SK-N-SH (cell line): ENCODE measurements around the gene R3HDM4. TPM values are rescaled to one million over a fixed set of nuclear protein-coding genes. Genes with fewer than 3 reads are reported as not detected.

Source experiments
- CTCF ChIA-PET: fragments of 300-600, 350-600 bp; formaldehyde crosslinking; extraction: SDS; loops from one replicate; lab custom pipeline; 2021; lab: Yijun Ruan, JAX
- POLR2A ChIA-PET: fragments of 350-600 bp; sonication (Branson Sonifier 250); formaldehyde crosslinking; extraction: SDS; loops from one replicate; lab custom pipeline; 2020; ENCODE audit warnings: antibody characterized with exemption, inconsistent platforms; lab: Yijun Ruan, JAX
- DNase-seq: peaks from one replicate; pipeline ENCODE4 v3.0.0; 2012
- H2AFZ ChIP-seq: fragments of 200-600 bp; sonication (generic); 2 replicates; pipeline ENCODE4 v1.8.1; 2016; ENCODE audit warnings: antibody characterized with exemption, mild to moderate bottlenecking, low read depth
- H3F3A ChIP-seq: fragments of 200-600 bp; sonication (generic); replicated peaks from 2 replicates; pipeline ENCODE3; 2016; ENCODE audit warnings: antibody characterized with exemption, mild to moderate bottlenecking; ENCODE audit not compliant: insufficient read depth
- H3K27ac ChIP-seq, 2 experiments: fragments of 200-500 bp in 1 of 2; fragments of 200-600 bp in 1 of 2; sonication (Bioruptor generic) in 1 of 2; sonication (generic), shearing (Covaris generic) in 1 of 2; 2 replicates each; pipeline versions ENCODE4 v1.5.1 to v1.6.1; 2014 to 2016; ENCODE audit warnings: low read depth in 2 of 2, inconsistent platforms in 1 of 2, low read length in 1 of 2, mild to moderate bottlenecking in 1 of 2, mixed read lengths in 1 of 2
- H3K27me3 ChIP-seq: fragments of 200-600 bp; sonication (generic), shearing (Covaris generic); 2 replicates; pipeline ENCODE4 v1.6.1; 2016; ENCODE audit warnings: mixed run types; ENCODE audit not compliant: insufficient read depth
- H3K36me3 ChIP-seq, 2 experiments: fragments of 200-500 bp in 1 of 2; fragments of 200-600 bp in 1 of 2; sonication (Bioruptor generic) in 1 of 2; sonication (generic) in 1 of 2; replicated peaks in 1 of 2; 2 replicates each; pipeline versions ENCODE3 to v1.5.1; 2014 to 2016; ENCODE audit warnings: low read length in 1 of 2, mild to moderate bottlenecking in 1 of 2; ENCODE audit not compliant: insufficient read depth in 2 of 2, control insufficient read depth in 1 of 2
- H3K4me1 ChIP-seq, 2 experiments: fragments of 200-500 bp in 1 of 2; fragments of 200-600 bp in 1 of 2; sonication (Bioruptor generic) in 1 of 2; sonication (generic), shearing (Covaris generic) in 1 of 2; 2 replicates each; pipeline versions ENCODE4 v1.5.1 to v1.6.1; 2014 to 2016; ENCODE audit warnings: low read depth in 1 of 2, low read length in 1 of 2, mixed run types in 1 of 2; ENCODE audit not compliant: insufficient read depth in 2 of 2, control insufficient read depth in 1 of 2
- H3K4me2 ChIP-seq: fragments of 200-600 bp; sonication (generic), shearing (Covaris generic); 2 replicates; pipeline ENCODE4 v1.6.1; 2017; ENCODE audit warnings: mixed run types
- H3K4me3 ChIP-seq, 2 experiments: fragments of 200-500 bp in 1 of 2; fragments of 200-600 bp in 1 of 2; sonication (Bioruptor generic) in 1 of 2; sonication (generic), shearing (Covaris generic) in 1 of 2; 2 replicates each; pipeline versions ENCODE4 v1.5.1 to v1.8.1; 2014 to 2016; ENCODE audit warnings: low read depth in 2 of 2, inconsistent platforms in 1 of 2, low read length in 1 of 2, mild to moderate bottlenecking in 1 of 2, mixed read lengths in 1 of 2, moderate library complexity in 1 of 2
- H3K79me2 ChIP-seq: fragments of 200-600 bp; sonication (generic); 2 replicates; pipeline ENCODE4 v1.8.1; 2017; ENCODE audit warnings: mild to moderate bottlenecking; ENCODE audit not compliant: insufficient read depth
- H3K9ac ChIP-seq: fragments of 200-600 bp; sonication (generic); 2 replicates; pipeline ENCODE4 v1.6.1; 2017; ENCODE audit warnings: mixed run types
- H3K9me2 ChIP-seq: fragments of 200-600 bp; sonication (generic); 2 replicates; pipeline ENCODE4 v1.6.1; 2017; ENCODE audit warnings: mixed run types
- H3K9me3 ChIP-seq: fragments of 200-600 bp; sonication (generic); 2 replicates; pipeline ENCODE4 v1.6.1; 2017; ENCODE audit warnings: mixed run types, mild to moderate bottlenecking, moderate library complexity
- H4K20me1 ChIP-seq: fragments of 200-600 bp; sonication (generic); 2 replicates; pipeline ENCODE4 v1.6.1; 2017; ENCODE audit warnings: mild to moderate bottlenecking, mixed run types; ENCODE audit not compliant: insufficient read depth
- EP300 ChIP-seq, 2 experiments: IDR thresholded peaks; 2 replicates each; pipeline versions ENCODE4 v1.4.0 to v1.6.1; 2012; ENCODE audit warnings: borderline replicate concordance in 1 of 2, low read depth in 1 of 2, low read length in 1 of 2
- FOSL2 ChIP-seq: IDR thresholded peaks from 2 replicates; pipeline ENCODE4 v1.4.0; 2012; ENCODE audit warnings: low read depth, mild to moderate bottlenecking, moderate library complexity, borderline replicate concordance
- FOXJ3 ChIP-seq: sonication (generic); formaldehyde crosslinking; IDR thresholded peaks from 2 replicates; pipeline ENCODE4 v1.5.1; 2020; ENCODE audit warnings: mild to moderate bottlenecking, missing genetic modification reagents
- FOXM1 ChIP-seq: IDR thresholded peaks from 2 replicates; pipeline ENCODE4 v1.4.0; 2012; ENCODE audit warnings: low read depth, mild to moderate bottlenecking
- GABPA ChIP-seq: IDR thresholded peaks from 2 replicates; pipeline ENCODE4 v1.4.0; 2012; ENCODE audit warnings: low read depth, mild to moderate bottlenecking
- JUND ChIP-seq: IDR thresholded peaks from 2 replicates; pipeline ENCODE4 v1.4.0; 2012
- MEF2A ChIP-seq: IDR thresholded peaks from 2 replicates; pipeline ENCODE4 v1.4.0; 2012; ENCODE audit warnings: low read depth, borderline replicate concordance
- MXI1 ChIP-seq: IDR thresholded peaks from 2 replicates; pipeline ENCODE4 v1.6.1; 2012; ENCODE audit warnings: mild to moderate bottlenecking, low read depth, low read length, improper control_type of control experiment
- POLR2AphosphoS5 ChIP-seq: IDR thresholded peaks from 2 replicates; pipeline ENCODE4 v1.6.1; 2012; ENCODE audit warnings: low read depth, low read length
- RAD21 ChIP-seq: IDR thresholded peaks from 2 replicates; pipeline ENCODE4 v1.6.1; 2012; ENCODE audit warnings: mild to moderate bottlenecking, low read length
- RFX5 ChIP-seq: IDR thresholded peaks from 2 replicates; pipeline ENCODE4 v1.6.1; 2012; ENCODE audit warnings: mild to moderate bottlenecking, improper control_type of control experiment, low read length
- RXRA ChIP-seq: IDR thresholded peaks from 2 replicates; pipeline ENCODE4 v1.4.0; 2012; ENCODE audit warnings: low read depth, mild to moderate bottlenecking, borderline replicate concordance
- TCF12 ChIP-seq: IDR thresholded peaks from 2 replicates; pipeline ENCODE4 v1.4.0; 2012
- TEAD4 ChIP-seq: IDR thresholded peaks from 2 replicates; pipeline ENCODE4 v1.4.0; 2012; ENCODE audit warnings: mild to moderate bottlenecking, borderline replicate concordance; ENCODE audit not compliant: insufficient read depth
- YY1 ChIP-seq: IDR thresholded peaks from 2 replicates; pipeline ENCODE4 v1.4.0; 2012; ENCODE audit warnings: low read depth, mild to moderate bottlenecking
- WGBS: methylation state at CpG from one replicate; pipeline ENCODE4 v1.1.6; 2017; ENCODE audit warnings: low lambda C conversion rate; 5-methylcytosine and 5-hydroxymethylcytosine counted together
- polyA plus RNA-seq, 3 experiments: library from polyadenylated mRNA; depleted of rRNA; stranded (reverse); fragments of >200 nt; gene quantifications; 2 replicates each; pipeline ENCODE4 v1.2.3, GENCODE V29; 2012
- TF ChIP-seq, protein P1 (sequence below): IDR thresholded peaks from 2 replicates; pipeline ENCODE4 v1.4.0; 2012; ENCODE audit warnings: low read depth
- TF ChIP-seq, protein P2 (sequence below): fragments of 150-350 bp; IDR thresholded peaks from 2 replicates; pipeline ENCODE4 v1.6.1; 2016; ENCODE audit warnings: mild to moderate bottlenecking, low read depth, low read length
- TF ChIP-seq, protein P3 (sequence below): fragments of 150-350 bp; IDR thresholded peaks from 2 replicates; pipeline ENCODE4 v1.6.1; 2017; ENCODE audit warnings: antibody characterized with exemption, low read length, low read depth, borderline replicate concordance
- TF ChIP-seq, protein P4 (sequence below): IDR thresholded peaks from 2 replicates; pipeline ENCODE4; 2012
- TF ChIP-seq, protein P5 (sequence below): fragments of 200-600 bp; sonication (generic); IDR thresholded peaks from 2 replicates; pipeline ENCODE4 v1.6.1; 2017; ENCODE audit warnings: antibody characterized with exemption, mild to moderate bottlenecking, moderate library complexity

The R3HDM4 gene
- polyA plus RNA-seq, 1 of the 3 experiments (the other 2 are of a cell fraction) = 39.2 TPM

GRCh38 chr19:954272-954671, 41.3 kb upstream of the R3HDM4 start (continued):
- TF ChIP-seq, protein P1, sequence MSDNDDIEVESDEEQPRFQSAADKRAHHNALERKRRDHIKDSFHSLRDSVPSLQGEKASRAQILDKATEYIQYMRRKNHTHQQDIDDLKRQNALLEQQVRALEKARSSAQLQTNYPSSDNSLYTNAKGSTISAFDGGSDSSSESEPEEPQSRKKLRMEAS = no peak
- no peak for TF ChIP-seq RXRA
- TF ChIP-seq POLR2AphosphoS5 = no peak
- TF ChIP-seq RFX5 = no peak
- no peak for TF ChIP-seq MEF2A
- TF ChIP-seq YY1 = no peak
- TF ChIP-seq, all 33 proteins: peak for 0

DNA sequence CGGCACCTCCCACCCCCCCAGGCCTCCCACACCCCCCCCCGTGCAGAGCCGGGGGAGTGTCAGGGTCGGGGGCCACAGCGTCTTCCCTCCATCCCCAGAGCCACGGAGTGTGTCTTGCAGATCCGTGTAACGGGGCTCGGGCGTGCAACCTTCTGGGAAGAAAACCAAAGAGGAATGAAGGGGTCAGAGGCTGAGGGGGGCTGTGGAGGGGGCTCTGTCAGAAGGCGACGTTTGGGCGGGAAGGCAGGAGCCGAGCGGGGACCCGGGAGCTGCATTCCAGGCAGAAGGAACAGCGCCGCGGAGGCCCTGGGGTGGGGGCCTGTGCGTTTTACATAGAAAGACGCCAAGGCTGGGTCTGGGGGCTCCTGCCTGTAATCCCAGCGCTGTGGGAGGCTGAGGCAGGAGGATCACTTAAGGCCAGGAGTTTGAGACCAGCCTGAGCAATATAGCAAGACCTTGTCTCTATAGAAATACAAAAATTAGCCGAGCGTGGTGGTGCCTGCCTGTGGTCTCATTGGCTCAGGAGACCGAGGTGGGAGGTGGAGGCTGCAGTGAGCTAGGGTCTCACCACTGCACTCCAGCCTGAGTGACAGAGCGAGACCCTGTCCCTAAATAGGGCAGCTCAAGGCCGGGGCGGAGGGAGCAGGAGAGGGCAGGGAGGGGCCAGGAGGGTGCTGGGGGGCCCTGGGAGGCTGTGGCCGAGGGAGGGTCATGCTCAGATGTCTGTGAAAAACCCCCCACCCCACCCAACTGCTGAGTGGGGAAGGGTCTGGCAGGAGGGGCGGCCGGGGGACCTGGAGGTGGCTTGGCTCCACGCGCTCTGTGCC, 40.6 kb upstream of the R3HDM4 start:
- no peak overlapping the region for H3K4me3 ChIP-seq
- DNase-seq = no peak
- no peaks in the 10 kb centered on the region for H3K36me3 ChIP-seq
- H3K4me2 ChIP-seq = no peak overlapping the region
- H3K9me2 ChIP-seq = no peaks in the 10 kb centered on the region
- H4K20me1 ChIP-seq = peaks cover 27% of the 10 kb centered on the region; the same call in 1 of the 2 replicates
- CTCF ChIA-PET = no interaction called here
- no peaks in the 10 kb centered on the region for H3F3A ChIP-seq
- H3K4me1 ChIP-seq = peaks cover 5 to 21% of the 10 kb centered on the region in 2 experiments; a peak in 2 of 4 replicates
- H3K27ac ChIP-seq = no peak overlapping the region
- no peak overlapping the region for H3K9ac ChIP-seq
- POLR2A ChIA-PET = no interaction called here
- H3K9me3 ChIP-seq = no peaks in the 10 kb centered on the region
- no peaks in the 10 kb centered on the region for H3K27me3 ChIP-seq
- TF ChIP-seq JUND = no peak
- TF ChIP-seq, protein P2, sequence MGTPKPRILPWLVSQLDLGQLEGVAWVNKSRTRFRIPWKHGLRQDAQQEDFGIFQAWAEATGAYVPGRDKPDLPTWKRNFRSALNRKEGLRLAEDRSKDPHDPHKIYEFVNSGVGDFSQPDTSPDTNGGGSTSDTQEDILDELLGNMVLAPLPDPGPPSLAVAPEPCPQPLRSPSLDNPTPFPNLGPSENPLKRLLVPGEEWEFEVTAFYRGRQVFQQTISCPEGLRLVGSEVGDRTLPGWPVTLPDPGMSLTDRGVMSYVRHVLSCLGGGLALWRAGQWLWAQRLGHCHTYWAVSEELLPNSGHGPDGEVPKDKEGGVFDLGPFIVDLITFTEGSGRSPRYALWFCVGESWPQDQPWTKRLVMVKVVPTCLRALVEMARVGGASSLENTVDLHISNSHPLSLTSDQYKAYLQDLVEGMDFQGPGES = no peak
- no peak for TF ChIP-seq EP300 (IDR thresholded peaks at IDR 0.05; ENCODE audit: borderline replicate concordance in 1 of 2, low read depth in 1 of 2, low read length in 1 of 2)
- no peak for TF ChIP-seq POLR2AphosphoS5
- TF ChIP-seq FOXM1 = no peak
- TF ChIP-seq, protein P3, sequence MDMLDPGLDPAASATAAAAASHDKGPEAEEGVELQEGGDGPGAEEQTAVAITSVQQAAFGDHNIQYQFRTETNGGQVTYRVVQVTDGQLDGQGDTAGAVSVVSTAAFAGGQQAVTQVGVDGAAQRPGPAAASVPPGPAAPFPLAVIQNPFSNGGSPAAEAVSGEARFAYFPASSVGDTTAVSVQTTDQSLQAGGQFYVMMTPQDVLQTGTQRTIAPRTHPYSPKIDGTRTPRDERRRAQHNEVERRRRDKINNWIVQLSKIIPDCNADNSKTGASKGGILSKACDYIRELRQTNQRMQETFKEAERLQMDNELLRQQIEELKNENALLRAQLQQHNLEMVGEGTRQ = no peak
- TF ChIP-seq TEAD4 = no peak
- no peak for TF ChIP-seq YY1
- TF ChIP-seq, protein P4, sequence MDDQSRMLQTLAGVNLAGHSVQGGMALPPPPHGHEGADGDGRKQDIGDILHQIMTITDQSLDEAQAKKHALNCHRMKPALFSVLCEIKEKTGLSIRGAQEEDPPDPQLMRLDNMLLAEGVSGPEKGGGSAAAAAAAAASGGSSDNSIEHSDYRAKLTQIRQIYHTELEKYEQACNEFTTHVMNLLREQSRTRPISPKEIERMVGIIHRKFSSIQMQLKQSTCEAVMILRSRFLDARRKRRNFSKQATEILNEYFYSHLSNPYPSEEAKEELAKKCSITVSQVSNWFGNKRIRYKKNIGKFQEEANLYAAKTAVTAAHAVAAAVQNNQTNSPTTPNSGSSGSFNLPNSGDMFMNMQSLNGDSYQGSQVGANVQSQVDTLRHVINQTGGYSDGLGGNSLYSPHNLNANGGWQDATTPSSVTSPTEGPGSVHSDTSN = no peak
- no peak for TF ChIP-seq RAD21
- no peak for TF ChIP-seq MXI1
- no peak for TF ChIP-seq FOXJ3
- TF ChIP-seq TCF12 = no peak
- TF ChIP-seq, protein P5, sequence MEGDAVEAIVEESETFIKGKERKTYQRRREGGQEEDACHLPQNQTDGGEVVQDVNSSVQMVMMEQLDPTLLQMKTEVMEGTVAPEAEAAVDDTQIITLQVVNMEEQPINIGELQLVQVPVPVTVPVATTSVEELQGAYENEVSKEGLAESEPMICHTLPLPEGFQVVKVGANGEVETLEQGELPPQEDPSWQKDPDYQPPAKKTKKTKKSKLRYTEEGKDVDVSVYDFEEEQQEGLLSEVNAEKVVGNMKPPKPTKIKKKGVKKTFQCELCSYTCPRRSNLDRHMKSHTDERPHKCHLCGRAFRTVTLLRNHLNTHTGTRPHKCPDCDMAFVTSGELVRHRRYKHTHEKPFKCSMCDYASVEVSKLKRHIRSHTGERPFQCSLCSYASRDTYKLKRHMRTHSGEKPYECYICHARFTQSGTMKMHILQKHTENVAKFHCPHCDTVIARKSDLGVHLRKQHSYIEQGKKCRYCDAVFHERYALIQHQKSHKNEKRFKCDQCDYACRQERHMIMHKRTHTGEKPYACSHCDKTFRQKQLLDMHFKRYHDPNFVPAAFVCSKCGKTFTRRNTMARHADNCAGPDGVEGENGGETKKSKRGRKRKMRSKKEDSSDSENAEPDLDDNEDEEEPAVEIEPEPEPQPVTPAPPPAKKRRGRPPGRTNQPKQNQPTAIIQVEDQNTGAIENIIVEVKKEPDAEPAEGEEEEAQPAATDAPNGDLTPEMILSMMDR = no peak
- no peak for TF ChIP-seq GABPA
- no peak for TF ChIP-seq FOSL2
- no peak overlapping the region for H2AFZ ChIP-seq
- 86% methylated on average over 29 of the region's 33 CpGs for WGBS
- H3K79me2 ChIP-seq = no peaks in the 10 kb centered on the region
